ENCODE measurements around the gene MIOX. TPM values are rescaled to one million over a fixed set of nuclear protein-coding genes. Genes with fewer than 3 reads are reported as not detected.

Gene MIOX
- total and polyA plus RNA-seq, 10 of the 15 experiments (the other 5 are each of a cell fraction or from before 2014, with no cell fraction given) = 0.10 to 0.31 TPM; not detected in 8

DNA sequence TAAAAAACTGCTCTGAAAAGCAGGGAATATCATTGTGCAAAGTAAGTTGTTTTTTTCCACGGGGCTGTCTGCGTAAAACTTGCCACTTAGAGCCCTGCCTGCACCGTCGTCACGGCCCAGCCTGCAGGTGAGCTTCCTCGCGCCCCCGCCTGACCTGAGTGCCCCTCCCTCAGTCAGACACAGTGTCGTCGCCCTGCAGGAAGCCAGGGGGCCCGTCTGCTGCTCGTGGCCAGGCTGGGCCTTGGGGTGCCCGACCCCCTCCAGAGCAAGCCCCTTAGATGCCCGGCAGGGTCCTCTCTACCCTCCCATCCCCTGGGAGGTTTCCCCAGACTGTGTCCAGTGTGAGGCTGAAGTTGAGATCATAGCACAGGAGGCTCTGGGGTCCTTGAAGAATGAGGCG lies 43.5 kb upstream of the MIOX start:
- ChIA-PET POLR2A (no interaction called here), RAD21 (ENCODE audit: unreplicated experiment) (no interaction called here), CTCF (no interaction called here), SMC1A (ENCODE audit: uncharacterized antibody, unreplicated experiment) (no interaction called here)
- in situ Hi-C loops (cut with MboI) (no loop called here), intact Hi-C loops (cut with micrococcal nuclease; ENCODE audit: unreplicated experiment) (no loop called here)
- Histone ChIP-seq H3K9me3 (replicated peaks; ENCODE audit: control insufficient read depth, insufficient read depth, low read length) (no peaks in the 10 kb centered on the region), H3K9ac (ENCODE audit: control insufficient read depth, insufficient read depth, low read length) (no peak overlapping the region), H4K20me1 (ENCODE audit: control insufficient read depth, insufficient read depth) (no peaks in the 10 kb centered on the region), H3K79me2 (ENCODE audit: control insufficient read depth, insufficient read depth, low read length) (no peaks in the 10 kb centered on the region), H3K4me2 (ENCODE audit: control insufficient read depth, insufficient read depth) (no peak overlapping the region), H3K36me3 (ENCODE audit: control insufficient read depth in 2 of 2, insufficient read depth in 2 of 2, low read length in 1 of 2) (peaks cover 8 to 41% of the 10 kb centered on the region in 2 experiments; a peak in 3 of 4 replicates), H3K4me1 (ENCODE audit: control insufficient read depth, insufficient read depth, low read length) (no peaks in the 10 kb centered on the region), H2AFZ (ENCODE audit: control insufficient read depth, low read depth, low read length) (no peak overlapping the region), H3K27ac (ENCODE audit: control insufficient read depth, insufficient read depth) (no peak overlapping the region), H3K27me3 (replicated peaks in 1 of 2; ENCODE audit: control insufficient read depth in 2 of 2, insufficient read depth in 2 of 2, low read length in 1 of 2) (no peaks in the 10 kb centered on the region), H3K4me3 (no peak overlapping the region)
- DNase-seq (ENCODE audit: low read depth, low spot score) (no peak), FAIRE-seq (no peak), ATAC-seq (no peak)
- BruUV-seq (replicated peaks) = TSS peak; percentile 83
- TF ChIP-seq POLR2A (IDR thresholded peaks at IDR 0.05; ENCODE audit: low read depth, low read length) (peak; percentile 40; the same call in 1 of the 2 replicates), ASH2L (IDR thresholded peaks at IDR 0.05; ENCODE audit: borderline replicate concordance, low read depth) (no peak), MYB (IDR thresholded peaks at IDR 0.05; ENCODE audit: borderline replicate concordance, low read depth, low read length) (no peak), SMAD5 (IDR thresholded peaks at IDR 0.05; ENCODE audit: low read depth) (no peak; the same call in 1 of the 2 replicates)
- WGBS (ENCODE audit: insufficient coverage, insufficient replicate concordance, low lambda C conversion rate, missing lambda C conversion rate) = 79% methylated on average over 15 of the region's 15 CpGs

DNA sequence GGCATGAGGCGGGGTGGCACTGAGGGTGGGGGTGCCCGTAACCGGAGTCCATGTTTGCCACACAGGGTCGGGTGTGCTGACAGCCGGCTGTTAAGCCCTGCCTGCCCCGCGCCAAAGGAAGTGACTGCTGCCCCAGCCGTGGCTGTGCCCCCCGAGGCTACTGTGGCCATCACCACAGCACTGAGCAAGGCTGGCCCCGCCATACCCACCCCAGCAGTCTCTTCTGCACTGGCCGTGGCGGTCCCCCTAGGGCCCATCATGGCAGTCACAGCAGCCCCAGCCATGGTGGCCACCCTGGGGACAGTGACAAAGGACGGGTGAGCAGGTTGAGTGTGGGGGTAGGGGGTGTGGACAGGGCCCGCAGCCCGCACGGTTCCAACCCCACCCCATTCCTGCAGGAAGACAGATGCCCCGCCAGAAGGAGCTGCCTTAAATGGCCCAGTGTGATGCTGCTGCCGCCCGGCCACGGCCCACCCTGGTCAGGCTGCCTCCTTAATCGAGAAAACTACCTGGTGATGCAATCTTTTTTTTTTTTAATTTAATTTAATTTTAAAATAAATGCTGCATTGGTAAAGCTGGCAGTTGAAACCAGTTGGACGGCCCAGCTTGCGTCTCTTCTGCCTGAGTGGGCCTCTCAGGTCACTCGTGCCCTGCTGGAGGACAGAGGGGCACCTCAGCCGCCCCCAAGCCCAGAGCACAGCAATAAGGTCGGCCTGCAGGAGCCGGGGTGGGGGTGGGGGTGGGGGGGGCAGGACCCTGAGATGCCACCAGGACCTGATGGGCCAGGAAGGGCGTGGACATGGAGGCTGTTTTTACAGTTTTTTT lies 42.6 kb upstream of the MIOX start:
- Histone ChIP-seq H3K4me3 (no peak overlapping the region), H3K9ac (ENCODE audit: control insufficient read depth, insufficient read depth, low read length) (no peak overlapping the region), H2AFZ (ENCODE audit: control insufficient read depth, low read depth, low read length) (no peak overlapping the region), H4K20me1 (ENCODE audit: control insufficient read depth, insufficient read depth) (no peaks in the 10 kb centered on the region), H3K4me1 (ENCODE audit: control insufficient read depth, insufficient read depth, low read length) (no peaks in the 10 kb centered on the region), H3K27me3 (replicated peaks in 1 of 2; ENCODE audit: control insufficient read depth in 2 of 2, insufficient read depth in 2 of 2, low read length in 1 of 2) (no peaks in the 10 kb centered on the region), H3K79me2 (ENCODE audit: control insufficient read depth, insufficient read depth, low read length) (no peaks in the 10 kb centered on the region), H3K9me3 (replicated peaks; ENCODE audit: control insufficient read depth, insufficient read depth, low read length) (no peaks in the 10 kb centered on the region), H3K4me2 (ENCODE audit: control insufficient read depth, insufficient read depth) (no peak overlapping the region), H3K27ac (ENCODE audit: control insufficient read depth, insufficient read depth) (no peak overlapping the region), H3K36me3 (ENCODE audit: control insufficient read depth in 2 of 2, insufficient read depth in 2 of 2, low read length in 1 of 2) (peaks cover 5 to 35% of the 10 kb centered on the region in 2 experiments; a peak in 3 of 4 replicates)
- no peak for ATAC-seq
- intact Hi-C loops (cut with micrococcal nuclease; ENCODE audit: unreplicated experiment) (no loop called here), in situ Hi-C loops (cut with MboI) (no loop called here)
- SMC1A ChIA-PET (ENCODE audit: uncharacterized antibody, unreplicated experiment) = no interaction called here
- RAD21 ChIA-PET (ENCODE audit: unreplicated experiment) = interaction anchor here (0.6 kb wide), 2 partner anchors 39 to 338 kb away, joined by 3 to 4 read pairs; no protein-coding TSS in a partner anchor
- POLR2A ChIA-PET = interaction anchor here (0.6 kb wide), 1 partner anchor 1192 kb away, joined by 3 read pairs; no protein-coding TSS in a partner anchor
- no peak for DNase-seq (ENCODE audit: low read depth, low spot score)
- FAIRE-seq = no peak
- 76% methylated on average over 28 of the region's 28 CpGs for WGBS (ENCODE audit: insufficient coverage, insufficient replicate concordance, low lambda C conversion rate, missing lambda C conversion rate)
- CTCF ChIA-PET = no interaction called here
- no TSS peak for BruUV-seq (replicated peaks)
- TF ChIP-seq NFYA (IDR thresholded peaks at IDR 0.05; ENCODE audit: borderline replicate concordance, low read depth, low read length) = no peak
- TF ChIP-seq, protein P1, sequence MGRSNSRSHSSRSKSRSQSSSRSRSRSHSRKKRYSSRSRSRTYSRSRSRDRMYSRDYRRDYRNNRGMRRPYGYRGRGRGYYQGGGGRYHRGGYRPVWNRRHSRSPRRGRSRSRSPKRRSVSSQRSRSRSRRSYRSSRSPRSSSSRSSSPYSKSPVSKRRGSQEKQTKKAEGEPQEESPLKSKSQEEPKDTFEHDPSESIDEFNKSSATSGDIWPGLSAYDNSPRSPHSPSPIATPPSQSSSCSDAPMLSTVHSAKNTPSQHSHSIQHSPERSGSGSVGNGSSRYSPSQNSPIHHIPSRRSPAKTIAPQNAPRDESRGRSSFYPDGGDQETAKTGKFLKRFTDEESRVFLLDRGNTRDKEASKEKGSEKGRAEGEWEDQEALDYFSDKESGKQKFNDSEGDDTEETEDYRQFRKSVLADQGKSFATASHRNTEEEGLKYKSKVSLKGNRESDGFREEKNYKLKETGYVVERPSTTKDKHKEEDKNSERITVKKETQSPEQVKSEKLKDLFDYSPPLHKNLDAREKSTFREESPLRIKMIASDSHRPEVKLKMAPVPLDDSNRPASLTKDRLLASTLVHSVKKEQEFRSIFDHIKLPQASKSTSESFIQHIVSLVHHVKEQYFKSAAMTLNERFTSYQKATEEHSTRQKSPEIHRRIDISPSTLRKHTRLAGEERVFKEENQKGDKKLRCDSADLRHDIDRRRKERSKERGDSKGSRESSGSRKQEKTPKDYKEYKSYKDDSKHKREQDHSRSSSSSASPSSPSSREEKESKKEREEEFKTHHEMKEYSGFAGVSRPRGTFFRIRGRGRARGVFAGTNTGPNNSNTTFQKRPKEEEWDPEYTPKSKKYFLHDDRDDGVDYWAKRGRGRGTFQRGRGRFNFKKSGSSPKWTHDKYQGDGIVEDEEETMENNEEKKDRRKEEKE (IDR thresholded peaks at IDR 0.05) = no peak
- TF ChIP-seq POLR2AphosphoS5 (IDR thresholded peaks at IDR 0.05; ENCODE audit: low read length) = 0 out of 2 replicates have a peak, but pooled peaks have one; percentile 25
- no peak for TF ChIP-seq TAF1 (IDR thresholded peaks at IDR 0.05; ENCODE audit: borderline replicate concordance, low read depth, low read length)
- TF ChIP-seq, protein P2, sequence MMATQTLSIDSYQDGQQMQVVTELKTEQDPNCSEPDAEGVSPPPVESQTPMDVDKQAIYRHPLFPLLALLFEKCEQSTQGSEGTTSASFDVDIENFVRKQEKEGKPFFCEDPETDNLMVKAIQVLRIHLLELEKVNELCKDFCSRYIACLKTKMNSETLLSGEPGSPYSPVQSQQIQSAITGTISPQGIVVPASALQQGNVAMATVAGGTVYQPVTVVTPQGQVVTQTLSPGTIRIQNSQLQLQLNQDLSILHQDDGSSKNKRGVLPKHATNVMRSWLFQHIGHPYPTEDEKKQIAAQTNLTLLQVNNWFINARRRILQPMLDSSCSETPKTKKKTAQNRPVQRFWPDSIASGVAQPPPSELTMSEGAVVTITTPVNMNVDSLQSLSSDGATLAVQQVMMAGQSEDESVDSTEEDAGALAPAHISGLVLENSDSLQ (IDR thresholded peaks at IDR 0.05) = no peak
- TF ChIP-seq POLR2A (IDR thresholded peaks at IDR 0.05; ENCODE audit: low read depth, low read length) = peak; percentile 51
- TF ChIP-seq EP300 (IDR thresholded peaks at IDR 0.05; ENCODE audit: borderline replicate concordance in 1 of 2, control insufficient read depth in 1 of 2, low read depth in 2 of 2, low read length in 2 of 2) = no peak
